NCI-H82 treated with DMSO at 0.1 percent for 48 hours (cell line): ENCODE data around the gene NAMPT.

Source experiments
- DNase-seq: peaks from one replicate; lab custom pipeline; 2025; ENCODE audit not compliant: unreplicated experiment; lab: John Stamatoyannopoulos, UW

The NAMPT gene

DNA sequence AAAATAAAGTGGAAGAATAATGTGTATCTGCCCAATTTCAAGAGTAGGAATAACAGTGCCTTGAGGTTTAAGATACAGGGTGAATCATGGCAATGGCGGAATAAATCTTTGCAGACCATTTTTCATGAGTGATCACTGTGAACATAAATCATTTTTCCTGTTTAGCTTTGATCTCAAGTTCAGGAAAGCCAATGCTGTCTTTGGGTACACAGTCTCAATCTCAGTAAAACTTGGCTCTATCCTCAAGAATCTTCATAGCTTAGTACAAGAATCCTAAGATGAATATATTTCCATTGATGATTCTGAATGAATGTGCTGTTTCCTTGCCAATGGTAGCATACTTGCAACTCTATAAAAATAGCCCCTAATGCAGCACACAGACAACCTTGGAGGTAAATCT lies 6.8 kb downstream of the NAMPT start:
- no peak for DNase-seq

DNA sequence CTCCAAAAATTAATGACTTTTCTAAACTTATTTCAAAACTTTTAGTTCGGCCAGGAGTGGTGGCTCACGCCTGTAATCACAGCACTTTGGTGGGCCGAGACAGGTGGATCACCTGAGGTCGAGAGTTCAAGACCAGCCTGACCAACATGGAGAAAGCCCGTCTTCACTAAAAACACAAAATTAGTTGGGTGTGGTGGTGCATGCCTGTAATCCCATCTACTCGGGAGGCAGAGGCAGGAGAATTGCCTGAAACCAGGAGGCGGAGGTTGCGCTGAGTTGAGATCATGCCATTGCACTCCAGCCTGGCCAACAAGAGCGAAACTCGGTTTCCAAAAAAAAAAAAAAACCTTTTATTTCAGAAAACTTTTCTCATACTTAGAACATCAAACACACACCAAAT lies 8.3 kb downstream of the NAMPT start:
- DNase-seq: no peak

DNA sequence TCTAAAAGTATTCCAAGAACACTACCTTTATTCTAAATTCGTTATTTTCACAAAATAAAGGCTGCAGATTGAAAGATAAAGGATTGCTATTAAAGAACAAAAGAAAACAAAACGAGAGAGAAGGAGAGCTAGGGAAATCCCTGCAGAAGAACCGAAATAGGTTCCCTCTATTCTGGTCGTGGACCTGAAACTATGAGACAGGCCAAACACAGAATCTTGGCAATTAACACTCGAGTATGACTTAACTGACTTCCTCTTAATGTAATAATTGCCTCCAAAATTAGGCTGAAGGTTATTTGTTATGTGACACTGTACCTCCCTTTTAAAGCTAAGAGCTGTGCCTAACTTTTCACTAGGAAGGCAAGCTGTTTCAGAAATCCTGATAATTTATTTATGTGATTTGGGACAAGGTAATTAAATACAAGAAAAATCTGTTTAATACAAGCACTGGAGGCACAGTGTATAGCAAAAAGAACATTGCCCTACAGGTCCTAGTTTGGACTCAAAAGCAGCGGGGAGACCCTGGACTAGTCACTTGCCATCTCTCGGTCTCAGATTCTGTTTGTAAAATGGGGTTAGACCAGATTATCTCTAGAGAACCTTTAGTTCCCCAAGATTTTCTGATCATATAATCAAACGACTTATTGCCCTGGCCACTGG lies 11.6 kb downstream of the NAMPT start:
- DNase-seq: no peak

DNA sequence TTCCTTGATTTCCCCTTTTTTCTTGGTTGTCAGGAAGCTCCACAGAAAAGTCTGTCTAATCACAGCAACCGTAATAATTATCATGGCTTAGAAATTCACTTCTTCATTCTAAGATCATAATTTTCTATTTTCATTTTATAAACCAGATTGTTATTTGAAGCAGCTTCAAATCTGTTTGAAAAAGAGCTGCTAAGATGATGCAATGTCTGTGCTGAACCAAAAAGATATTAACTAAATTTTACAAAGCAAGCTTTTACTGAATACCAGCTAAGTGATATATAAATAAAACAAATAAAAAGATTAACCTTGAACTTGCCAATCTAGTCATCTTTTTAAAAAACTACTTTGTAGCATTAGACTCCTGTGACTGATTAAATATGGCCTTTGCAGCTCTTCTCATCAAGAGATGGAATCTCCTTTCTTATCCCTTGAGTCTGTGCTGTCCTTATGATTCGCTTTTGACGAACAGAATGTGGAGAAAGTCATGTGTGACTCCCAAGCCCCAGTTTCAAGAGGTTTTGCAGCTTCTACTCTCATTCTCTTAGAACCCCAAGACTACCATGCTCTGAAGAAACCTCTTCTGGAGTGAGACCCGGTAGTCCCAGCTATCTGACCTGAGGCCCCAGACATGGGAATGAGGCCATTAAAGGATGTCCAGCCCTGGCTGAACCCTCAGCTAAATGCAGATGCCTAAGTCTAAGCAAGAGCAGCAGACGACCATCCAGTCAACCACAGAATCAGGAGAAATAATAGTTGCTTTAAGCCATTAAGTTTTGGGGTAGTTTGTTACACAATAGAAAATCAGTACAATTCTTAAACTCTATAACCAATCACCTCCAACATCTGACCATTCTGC lies 14.4 kb downstream of the NAMPT start:
- no peak for DNase-seq

DNA sequence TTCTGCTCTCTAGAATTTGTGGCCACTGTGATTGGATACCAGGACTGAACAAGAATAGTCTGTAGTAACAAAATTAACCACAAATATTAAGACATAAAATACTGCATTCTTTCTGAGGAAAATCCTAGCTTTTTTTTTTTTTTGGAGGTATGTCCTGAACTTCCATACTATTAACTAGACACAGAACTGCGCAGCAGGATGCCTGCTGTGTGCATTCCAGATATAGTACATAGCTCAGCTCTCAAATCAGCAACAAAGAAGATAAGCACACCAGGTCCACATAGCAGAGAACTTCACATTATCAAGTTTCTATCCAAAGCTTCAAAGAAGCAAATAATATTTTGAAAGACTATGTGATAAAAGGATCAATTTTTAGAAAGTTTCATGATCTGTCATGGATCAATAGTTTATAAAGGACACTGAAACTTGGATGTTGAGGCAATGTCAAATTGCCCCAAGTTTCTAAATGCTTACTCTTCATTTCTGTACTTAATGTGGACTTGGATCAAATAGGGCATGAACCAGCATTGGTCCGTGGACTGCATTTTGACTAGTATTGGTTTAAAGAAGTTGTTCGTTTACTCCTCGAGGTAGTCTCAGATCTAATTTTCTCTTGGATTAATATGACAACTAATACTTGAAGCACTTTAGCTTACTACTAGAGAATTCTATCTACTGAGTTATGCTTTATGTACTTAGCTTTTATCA lies 15.4 kb downstream of the NAMPT start:
- DNase-seq: no peak

DNA sequence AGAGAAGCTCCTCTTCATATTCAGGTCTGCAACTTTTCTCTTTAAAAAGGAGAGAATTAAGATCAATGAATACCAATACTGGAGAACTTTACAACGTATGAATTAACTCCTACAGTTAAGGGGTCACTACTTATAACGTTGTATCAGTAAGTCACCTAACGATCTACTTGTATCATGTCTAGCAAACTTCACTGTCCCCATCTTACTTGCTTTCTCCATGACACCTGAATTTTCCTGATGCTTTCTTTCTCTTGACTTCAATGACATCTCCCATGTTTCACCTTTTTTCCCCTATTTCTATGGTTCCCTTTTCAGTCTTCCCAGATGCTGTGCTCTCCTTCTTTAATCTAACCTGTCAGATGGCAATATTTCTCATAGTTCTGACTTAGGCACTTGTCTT lies 19.6 kb downstream of the NAMPT start:
- no peak for DNase-seq

DNA sequence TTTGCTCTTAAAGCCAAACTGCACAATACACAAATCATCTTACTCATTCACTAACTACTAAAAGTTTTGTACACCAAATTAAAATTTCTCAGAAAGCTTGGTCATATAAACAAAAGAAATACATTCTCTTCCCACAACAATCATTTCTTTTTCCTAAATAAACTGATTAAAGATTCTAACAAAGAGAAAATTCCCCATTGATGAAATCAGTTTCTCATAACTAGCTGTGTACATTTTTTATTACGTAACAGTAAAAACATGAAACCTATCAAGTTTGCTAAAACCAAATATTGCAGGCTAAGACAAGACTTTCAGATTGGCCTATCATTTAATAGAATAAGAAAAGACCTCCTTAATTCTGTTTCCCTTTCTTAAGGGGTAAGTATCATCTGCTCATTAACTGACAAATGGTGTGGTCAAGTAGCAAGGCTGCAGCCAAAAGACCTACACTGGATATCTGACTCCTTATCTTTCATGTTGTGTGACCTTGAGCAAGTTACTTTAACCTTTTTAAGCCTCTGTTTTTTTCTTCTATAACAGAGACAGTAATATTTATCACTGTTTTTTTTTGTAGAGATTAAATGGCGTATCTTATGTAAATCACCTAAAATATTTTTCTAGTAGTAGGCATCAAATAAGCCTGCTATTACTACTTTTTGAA lies 22.4 kb downstream of the NAMPT start:
- DNase-seq: no peak

DNA sequence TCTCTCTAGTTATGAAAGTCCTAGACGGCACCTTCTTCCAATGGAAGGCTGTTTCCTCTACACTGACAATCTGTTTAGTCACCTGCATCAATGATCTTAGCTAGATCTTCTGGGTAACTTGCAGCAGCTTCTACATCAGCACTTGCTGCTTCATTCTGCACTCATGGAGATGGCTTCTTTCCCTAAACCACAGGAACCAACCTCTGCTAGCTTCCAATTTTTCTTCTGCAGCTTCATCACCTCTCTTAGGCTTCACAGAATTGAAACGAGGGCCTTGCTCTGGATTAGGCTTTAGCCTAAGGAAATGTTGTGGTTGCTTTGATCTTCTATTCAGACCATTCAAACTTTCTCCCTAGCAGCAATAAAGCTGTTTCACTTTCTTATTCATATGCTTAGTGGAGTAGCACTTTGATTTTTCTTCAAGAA lies 24.6 kb downstream of the NAMPT start:
- DNase-seq: no peak

DNA sequence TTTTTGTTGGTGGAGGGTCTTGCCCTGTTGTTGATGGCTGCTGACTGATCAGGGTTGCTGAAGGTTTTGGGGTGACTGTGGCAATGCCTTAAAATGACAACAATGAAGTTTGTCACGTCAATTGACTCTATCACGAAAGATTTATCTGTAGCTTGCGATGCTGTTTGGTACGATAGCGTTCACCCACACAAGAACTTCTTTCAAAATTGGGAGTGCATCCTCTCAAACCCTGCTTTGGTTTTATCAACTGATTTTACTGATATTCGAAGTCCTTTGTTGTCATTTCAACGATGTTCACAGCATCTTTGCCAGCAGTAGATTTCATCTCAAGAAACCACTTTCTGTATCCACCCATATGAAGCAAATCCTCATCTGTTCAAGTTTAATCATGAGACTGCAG lies 26.0 kb downstream of the NAMPT start:
- no peak for DNase-seq

DNA sequence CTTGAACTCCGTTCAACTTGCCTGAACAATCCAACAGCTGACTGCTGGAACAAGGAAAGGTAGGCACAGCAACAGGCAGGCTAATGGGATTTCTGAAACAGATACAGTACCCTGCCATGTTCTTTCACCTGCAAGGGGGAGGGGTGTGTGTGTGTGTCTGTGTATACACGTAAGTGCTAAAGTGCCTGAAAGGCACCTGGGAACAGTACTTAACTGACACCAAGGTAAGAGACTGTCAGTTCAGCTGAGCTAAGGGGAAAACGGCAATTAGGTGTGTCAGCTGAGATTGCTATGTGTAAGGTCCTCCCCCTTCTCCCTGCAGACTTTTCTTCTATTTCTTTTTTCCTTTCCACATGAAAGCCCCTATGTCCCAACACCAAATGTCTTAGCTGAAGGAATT lies 27.0 kb downstream of the NAMPT start:
- DNase-seq: no peak

DNA sequence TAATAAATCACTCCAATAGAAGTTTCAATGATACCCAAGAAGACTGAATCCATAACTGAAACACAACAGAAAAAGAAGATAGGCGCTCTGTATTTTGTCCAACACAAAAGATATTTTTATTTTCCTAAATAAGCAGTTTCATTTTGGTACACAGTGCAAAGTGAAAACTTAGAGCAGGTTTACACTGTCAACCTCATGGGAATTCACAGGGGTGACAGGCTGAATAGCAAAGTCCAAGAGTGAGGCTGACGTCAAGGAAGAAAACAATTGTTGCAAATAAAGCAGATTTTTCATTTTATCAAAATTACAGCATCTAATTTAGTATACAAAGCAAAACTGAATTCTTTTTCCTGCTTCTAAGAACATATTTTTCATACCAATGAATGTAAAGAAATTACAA lies 28.6 kb downstream of the NAMPT start:
- no peak for DNase-seq

DNA sequence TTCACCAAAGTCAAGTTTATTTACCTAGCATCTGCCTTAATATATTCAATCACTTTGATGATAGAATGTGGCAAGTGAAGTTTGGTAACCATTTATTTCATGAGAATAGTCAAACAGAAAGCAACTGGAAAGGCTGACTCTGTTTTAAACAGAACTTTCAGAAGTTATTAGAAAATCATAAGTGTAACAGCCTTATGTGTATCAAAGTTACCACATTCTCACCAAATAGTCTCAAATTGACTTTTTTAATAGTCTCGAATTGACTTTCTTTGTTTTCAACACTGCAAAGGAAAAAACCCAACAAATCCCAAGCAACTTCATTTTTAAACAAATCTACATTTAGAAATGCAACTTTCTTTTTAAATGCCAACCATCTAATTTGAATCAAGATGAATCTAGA lies 29.5 kb downstream of the NAMPT start:
- no peak for DNase-seq

DNA sequence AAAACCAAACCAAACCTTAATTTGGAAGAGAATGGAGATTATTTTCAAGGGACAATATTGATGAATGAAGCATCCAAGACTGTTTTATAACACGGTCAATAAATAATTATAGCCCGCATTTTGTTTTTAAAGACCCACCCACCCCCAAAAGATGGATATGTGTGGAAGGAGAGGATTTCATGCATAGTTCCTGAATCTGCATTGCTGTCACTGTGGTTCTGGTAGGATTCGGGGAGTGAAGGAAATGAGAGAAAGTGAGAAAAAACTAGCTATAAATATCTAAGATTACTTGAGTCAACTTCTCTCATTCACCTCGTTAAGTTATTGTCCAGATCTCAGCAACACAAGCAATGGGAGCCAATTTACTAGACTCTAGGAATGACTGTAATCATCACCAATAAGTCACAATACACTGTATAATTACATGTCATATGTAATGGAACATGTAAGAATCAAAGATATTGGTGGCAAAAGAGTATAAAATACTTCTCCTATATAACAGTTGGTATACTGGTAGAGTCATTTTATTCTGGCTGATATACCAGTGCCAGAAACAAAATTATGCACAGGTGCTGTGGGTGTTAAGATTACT lies 30.2 kb downstream of the NAMPT start:
- no peak for DNase-seq

DNA sequence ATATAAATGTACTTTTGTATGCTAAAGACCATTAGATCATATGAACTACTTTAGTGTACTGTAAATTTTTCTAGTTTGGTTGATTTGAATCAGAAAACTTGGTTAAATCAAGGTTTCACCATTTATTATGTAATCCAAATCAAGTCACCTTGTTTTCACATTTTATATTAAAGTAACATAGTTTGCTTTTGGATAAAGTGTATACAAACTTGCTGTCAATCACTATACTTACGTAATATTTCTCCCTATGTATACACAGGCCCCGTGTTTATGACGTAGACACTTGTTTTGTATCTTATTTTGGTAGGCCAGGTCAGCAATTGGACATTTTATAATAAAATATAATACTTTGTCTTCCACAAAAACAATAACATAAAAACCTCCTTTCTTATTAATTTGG lies 32.2 kb downstream of the NAMPT start:
- no peak for DNase-seq

DNA sequence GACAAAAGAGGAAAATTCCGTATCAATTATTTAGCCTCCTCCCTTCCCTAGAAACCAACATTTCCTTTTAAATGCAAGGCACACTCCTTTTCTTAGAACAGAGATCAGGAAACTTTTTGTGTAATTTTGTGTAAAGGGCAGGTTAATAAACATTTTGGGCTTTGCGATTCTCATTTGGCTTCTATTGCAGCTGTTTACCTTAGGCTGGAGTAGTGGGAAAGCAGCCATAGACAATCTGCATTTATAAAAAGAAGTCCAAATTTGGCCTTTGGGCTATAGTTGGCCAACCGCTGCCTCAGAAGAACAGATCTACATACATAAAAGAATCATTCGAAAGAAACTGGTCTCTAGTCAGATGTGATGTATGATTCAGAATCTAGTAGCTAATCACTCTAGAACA lies 35.3 kb downstream of the NAMPT start:
- DNase-seq: no peak

DNA sequence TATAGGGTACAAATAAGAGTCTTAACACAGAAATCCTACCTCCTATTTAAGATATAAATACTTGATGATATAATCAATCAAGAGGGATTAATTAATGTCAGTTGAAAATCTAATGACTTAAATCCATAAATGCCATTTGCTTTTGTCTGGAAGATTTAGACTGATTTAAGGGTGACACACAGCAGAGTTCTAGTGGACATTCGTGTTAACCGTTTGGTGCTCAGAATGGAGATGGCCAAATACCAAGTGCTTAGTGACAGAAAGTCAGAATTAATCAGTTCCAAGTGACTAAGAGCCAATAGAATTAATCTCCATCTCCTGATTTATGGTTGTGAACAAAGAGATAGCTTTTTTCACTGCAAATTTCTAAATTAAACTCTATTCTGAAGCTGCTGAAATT lies 36.2 kb downstream of the NAMPT start:
- DNase-seq: peak; percentile 85

DNA sequence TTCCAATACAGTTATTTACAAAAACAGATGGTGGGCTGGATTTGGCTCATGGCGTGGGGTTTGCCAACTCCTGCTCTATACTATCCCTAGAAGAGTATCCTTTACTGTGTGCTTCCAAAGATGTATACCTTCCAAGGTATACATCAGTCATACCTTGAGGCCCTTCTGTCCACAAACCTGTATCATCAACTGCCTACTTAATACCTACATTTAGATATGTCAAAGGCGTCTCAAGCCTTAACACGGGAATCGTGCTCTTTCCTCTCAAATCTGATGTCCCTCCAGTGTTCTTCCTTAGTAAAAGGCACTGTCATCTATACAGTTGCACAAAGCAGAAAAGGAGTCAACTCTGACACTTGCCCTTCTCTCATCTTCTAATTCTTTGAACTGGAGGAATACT lies 36.9 kb downstream of the NAMPT start:
- no peak for DNase-seq

DNA sequence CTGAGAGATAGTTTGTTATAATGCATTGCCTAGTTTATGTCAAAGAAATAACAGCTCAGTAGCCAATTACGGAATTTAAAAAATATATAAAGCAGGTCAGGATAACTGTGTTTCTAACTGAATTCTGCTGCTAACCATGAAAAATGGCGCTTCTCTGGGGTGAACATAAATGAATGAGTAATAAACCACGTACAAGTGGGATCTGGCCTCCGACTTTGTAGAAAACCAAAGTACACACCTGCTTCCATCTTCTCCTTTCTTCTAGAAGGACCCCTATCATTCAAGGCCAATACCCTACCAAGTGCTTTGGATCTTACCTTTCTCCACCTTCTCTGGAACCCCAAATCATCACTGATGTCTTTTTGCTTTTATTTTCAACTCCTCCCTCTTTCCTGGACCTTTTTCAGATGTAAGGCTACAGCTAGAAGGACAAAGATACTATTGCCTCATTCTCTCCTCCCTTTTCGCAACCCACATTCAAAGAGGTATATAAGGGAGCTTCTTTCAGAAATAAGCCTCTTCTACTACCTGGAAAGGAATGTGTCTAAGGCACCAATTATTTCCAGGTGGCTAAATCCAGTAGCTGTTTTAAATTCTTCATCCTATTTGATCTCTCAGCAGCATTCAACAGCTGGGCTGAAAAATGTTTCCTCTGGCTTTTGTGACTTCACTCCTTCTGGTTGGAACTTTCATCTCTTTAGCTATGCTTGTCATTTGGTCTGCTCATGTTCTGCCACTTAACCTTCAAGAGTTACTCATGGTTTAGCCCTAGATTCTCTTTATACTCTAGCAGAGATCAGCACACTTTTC lies 37.7 kb downstream of the NAMPT start:
- DNase-seq: no peak

DNA sequence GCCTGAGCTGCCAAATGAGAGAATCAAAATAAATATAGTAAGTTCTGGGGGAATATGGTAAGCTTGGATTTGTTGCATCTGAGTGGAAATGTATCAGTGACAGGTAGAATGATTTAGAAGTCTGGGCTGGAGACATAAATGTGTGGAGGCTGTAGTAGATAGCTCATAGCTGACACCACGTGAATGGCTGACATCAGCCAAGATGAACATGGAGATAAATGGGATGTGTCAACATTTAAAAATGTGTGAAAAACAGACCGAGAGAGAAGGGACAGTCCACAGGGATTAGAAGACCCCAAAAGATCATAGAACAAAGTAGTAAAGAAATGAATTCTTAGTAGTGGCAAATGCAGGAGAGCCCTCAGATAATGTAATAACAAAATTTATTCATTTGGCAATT lies 40.9 kb downstream of the NAMPT start:
- no peak for DNase-seq

DNA sequence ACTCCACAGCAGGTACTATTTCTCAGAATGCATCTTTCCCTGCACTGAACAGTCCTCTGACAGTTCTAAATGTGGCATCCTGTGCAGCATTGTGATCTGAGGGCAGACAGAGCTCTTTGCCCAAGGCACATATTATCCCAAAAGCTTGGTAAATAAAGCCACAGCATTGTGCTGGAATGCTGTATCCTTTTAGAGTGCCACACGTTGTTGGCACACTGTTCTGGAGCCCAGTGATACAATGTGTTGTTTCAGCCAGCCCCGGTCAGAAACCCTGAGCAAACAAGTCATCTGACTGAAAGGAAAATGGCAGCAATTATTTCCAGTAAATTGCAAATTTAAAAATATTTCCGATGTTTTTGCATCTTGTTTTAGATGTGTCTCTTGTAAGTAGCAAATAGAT lies 45.4 kb downstream of the NAMPT start:
- no peak for DNase-seq
